GM12872 (cell line): ENCODE measurements around the gene MITF.

Source experiments
- CTCF ChIP-seq: IDR thresholded peaks from 3 replicates; pipeline ENCODE4 v1.5.1; 2011; ENCODE audit warnings: low read depth, mild to moderate bottlenecking, low read length, moderate library complexity; ENCODE audit not compliant: insufficient read depth

MITF gene

GRCh38 chr3:69948246-69948862 lies 209.1 kb downstream of the MITF start:
- peak; percentile 31; the same call in 1 of the 3 replicates for TF ChIP-seq CTCF

GRCh38 chr3:69951616-69952015 lies 212.4 kb downstream of the MITF start:
- no peak for TF ChIP-seq CTCF

GRCh38 chr3:69959581-69959980 lies 220.3 kb downstream of the MITF start:
- no peak for TF ChIP-seq CTCF

- TF ChIP-seq CTCF, result no peak
Observed at GRCh38 chr3:69961706-69962439, 222.6 kb downstream of the MITF start.

GRCh38 chr3:69963643-69964042 lies 224.4 kb downstream of the MITF start:
- no peak for TF ChIP-seq CTCF

GRCh38 chr3:69967156-69967555 lies 227.9 kb downstream of the MITF start:
- no peak for TF ChIP-seq CTCF

- TF ChIP-seq CTCF, result no peak
Observed at GRCh38 chr3:69970827-69971226, 231.6 kb downstream of the MITF start.
